OCI-LY1 (cell line): ENCODE data around the gene ATG4D.

Source experiments
- H2AFZ ChIP-seq: fragments of 200-600 bp; sonication (generic), shearing (Covaris generic); 2 replicates; pipeline ENCODE4 v1.6.0; 2014; ENCODE audit warnings: antibody characterized with exemption, mild to moderate bottlenecking, low read length
- H3F3A ChIP-seq: fragments of 200-600 bp; sonication (generic), shearing (Covaris generic); 2 replicates; pipeline ENCODE4 v1.6.0; 2014; ENCODE audit warnings: mild to moderate bottlenecking, antibody characterized with exemption, low read length, moderate library complexity; ENCODE audit not compliant: insufficient read depth
- H3K27ac ChIP-seq: fragments of 200-600 bp; sonication (generic); 2 replicates; pipeline ENCODE4 v1.5.1; 2014; ENCODE audit warnings: low read length, mixed run types, mild to moderate bottlenecking, low read depth; ENCODE audit not compliant: poor library complexity, severe bottlenecking
- H3K27me3 ChIP-seq: fragments of 200-600 bp; sonication (generic); 2 replicates; pipeline ENCODE4 v1.6.0; 2014; ENCODE audit warnings: antibody characterized with exemption, mild to moderate bottlenecking, low read length, moderate library complexity; ENCODE audit not compliant: insufficient read depth
- H3K36me3 ChIP-seq: fragments of 200-600 bp; sonication (generic); 2 replicates; pipeline ENCODE4 v1.6.1; 2014; ENCODE audit warnings: mild to moderate bottlenecking, antibody characterized with exemption, low read length, moderate library complexity, mixed read lengths; ENCODE audit not compliant: insufficient read depth
- H3K4me1 ChIP-seq: fragments of 200-600 bp; sonication (generic); 2 replicates; pipeline ENCODE4 v1.5.1; 2014; ENCODE audit warnings: mild to moderate bottlenecking, low read length, moderate library complexity; ENCODE audit not compliant: insufficient read depth, severe bottlenecking
- H3K4me2 ChIP-seq: fragments of 200-600 bp; sonication (generic), shearing (Covaris generic); 2 replicates; pipeline ENCODE4 v1.6.1; 2014; ENCODE audit warnings: low read length
- H3K4me3 ChIP-seq: fragments of 200-600 bp; sonication (generic); 2 replicates; pipeline ENCODE4 v1.5.1; 2014; ENCODE audit warnings: low read length, low read depth, mild to moderate bottlenecking, mixed read lengths; ENCODE audit not compliant: poor library complexity, severe bottlenecking
- H3K79me2 ChIP-seq: fragments of 200-600 bp; shearing (Covaris generic); 2 replicates; pipeline ENCODE4 v1.6.1; 2016; ENCODE audit warnings: mixed run types, low read length, mixed read lengths; ENCODE audit not compliant: insufficient read depth
- H3K9ac ChIP-seq: fragments of 200-600 bp; sonication (generic), shearing (Covaris generic); 2 replicates; pipeline ENCODE4 v1.6.1; 2014; ENCODE audit warnings: mild to moderate bottlenecking, low read length, mixed read lengths
- H3K9me2 ChIP-seq: fragments of 200-600 bp; sonication (generic), shearing (Covaris generic); 2 replicates; pipeline ENCODE4 v1.6.1; 2014; ENCODE audit warnings: low read depth, mild to moderate bottlenecking, low read length, mixed read lengths
- H3K9me3 ChIP-seq: fragments of 200-600 bp; shearing (Covaris generic); 2 replicates; pipeline ENCODE4 v1.6.1; 2014; ENCODE audit warnings: low read length, mixed read lengths
- H4K20me1 ChIP-seq: fragments of 200-600 bp; sonication (generic), shearing (Covaris generic); 2 replicates; pipeline ENCODE4 v1.6.0; 2016; ENCODE audit warnings: mild to moderate bottlenecking, low read length; ENCODE audit not compliant: insufficient read depth
- CTCF ChIP-seq: fragments of 200-600 bp; sonication (generic), shearing (Covaris generic); IDR thresholded peaks from 2 replicates; pipeline ENCODE4 v1.5.1; 2017; ENCODE audit warnings: mild to moderate bottlenecking, antibody characterized with exemption, low read length, moderate library complexity, mixed read lengths
- EZH2 ChIP-seq: fragments of 200-600 bp; sonication (generic), shearing (Covaris generic); IDR thresholded peaks from 2 replicates; pipeline ENCODE4 v1.8.0; 2017; ENCODE audit warnings: borderline replicate concordance, mixed run types, mild to moderate bottlenecking, antibody characterized with exemption, low read length, moderate library complexity, mixed read lengths

ATG4D gene

GRCh38 chr19:10587022-10587838, 43.5 kb downstream of the ATG4D start, which contains the start of gene AP1M2:
AP1M2 (minus strand) TSS chr19:10587312; CDS start chr19:10587231, 81 bp downstream.
- Histone ChIP-seq H3K9me2 (no peaks in the 10 kb centered on the region), H3K4me1 (peaks cover 9% of the 10 kb centered on the region), H3F3A (no peaks in the 10 kb centered on the region), H4K20me1 (no peaks in the 10 kb centered on the region), H3K9ac (no peak within 1 kb of the TSS), H3K27ac (no peak within 1 kb of the TSS), H2AFZ (no peak within 1 kb of the TSS), H3K36me3 (no peaks in the 10 kb centered on the region), H3K4me2 (no peak within 1 kb of the TSS), H3K4me3 (no peak within 1 kb of the TSS), H3K79me2 (no peaks in the 10 kb centered on the region), H3K27me3 (no peaks in the 10 kb centered on the region; the same call in 1 of the 2 replicates), H3K9me3 (no peaks in the 10 kb centered on the region)
- TF ChIP-seq CTCF = no peak
- no peak for TF ChIP-seq EZH2

GRCh38 chr19:10587839-10588150, 44.1 kb downstream of the ATG4D start:
- no peaks in the 10 kb centered on the region for H3K9me2 ChIP-seq
- no peak for TF ChIP-seq CTCF
- TF ChIP-seq EZH2 = no peak
- no peaks in the 10 kb centered on the region for H3F3A ChIP-seq
- H3K4me1 ChIP-seq = peaks cover 15% of the 10 kb centered on the region
- H3K27ac ChIP-seq = no peak overlapping the region
- H3K9ac ChIP-seq = no peak overlapping the region
- no peak overlapping the region for H3K4me3 ChIP-seq
- no peaks in the 10 kb centered on the region for H4K20me1 ChIP-seq
- no peaks in the 10 kb centered on the region for H3K79me2 ChIP-seq
- no peak overlapping the region for H3K4me2 ChIP-seq
- no peaks in the 10 kb centered on the region for H3K9me3 ChIP-seq
- H3K36me3 ChIP-seq = no peaks in the 10 kb centered on the region
- no peaks in the 10 kb centered on the region; the same call in 1 of the 2 replicates for H3K27me3 ChIP-seq
- H2AFZ ChIP-seq = no peak overlapping the region

GRCh38 chr19:10593148-10593547, 49.4 kb downstream of the ATG4D start:
- H4K20me1 ChIP-seq = no peaks in the 10 kb centered on the region
- H3K27ac ChIP-seq = peak overlapping the region; percentile 80
- no peaks in the 10 kb centered on the region for H3K9me3 ChIP-seq
- no peaks in the 10 kb centered on the region for H3F3A ChIP-seq
- no peak overlapping the region for H3K9ac ChIP-seq
- no peaks in the 10 kb centered on the region for H3K27me3 ChIP-seq
- no peaks in the 10 kb centered on the region for H3K79me2 ChIP-seq
- H3K4me3 ChIP-seq = no peak overlapping the region
- no peak overlapping the region for H3K4me2 ChIP-seq
- H3K9me2 ChIP-seq = no peaks in the 10 kb centered on the region
- no peak overlapping the region for H2AFZ ChIP-seq
- no peaks in the 10 kb centered on the region for H3K36me3 ChIP-seq
- TF ChIP-seq CTCF (no peak), EZH2 (no peak)
- peaks cover 52% of the 10 kb centered on the region for H3K4me1 ChIP-seq
